ENCODE data around the gene ZNF124.
"Not testable (repeated sequence)": the region's sequence is repeated elsewhere in the genome, so short reads cannot be mapped to it uniquely, and the experiment has no call there.

Gene ZNF124

GRCh38 chr1:247171875-247172563, at the start of gene ZNF124:
Gene ZNF124, minus strand, starts transcription at chr1:247172020. Its CDS starts 143 bp downstream, at chr1:247171877.
- DNase-seq (ENCODE audit: low read depth in 1 of 2, low spot score in 1 of 2), result not testable (repeated sequence)

- not testable (repeated sequence) for DNase-seq (ENCODE audit: low read depth in 1 of 2, low spot score in 1 of 2)
These were observed 48.5 kb upstream of the ZNF124 start for GRCh38 chr1:247220280-247220679.

GRCh38 chr1:247218121-247218651, 46.4 kb upstream of the ZNF124 start:
- DNase-seq (ENCODE audit: low read depth in 1 of 2, low spot score in 1 of 2), result no peak

- no peak for DNase-seq (ENCODE audit: low read depth in 1 of 2, low spot score in 1 of 2)
These were observed 44.4 kb upstream of the ZNF124 start for GRCh38 chr1:247216261-247216660.

DNA sequence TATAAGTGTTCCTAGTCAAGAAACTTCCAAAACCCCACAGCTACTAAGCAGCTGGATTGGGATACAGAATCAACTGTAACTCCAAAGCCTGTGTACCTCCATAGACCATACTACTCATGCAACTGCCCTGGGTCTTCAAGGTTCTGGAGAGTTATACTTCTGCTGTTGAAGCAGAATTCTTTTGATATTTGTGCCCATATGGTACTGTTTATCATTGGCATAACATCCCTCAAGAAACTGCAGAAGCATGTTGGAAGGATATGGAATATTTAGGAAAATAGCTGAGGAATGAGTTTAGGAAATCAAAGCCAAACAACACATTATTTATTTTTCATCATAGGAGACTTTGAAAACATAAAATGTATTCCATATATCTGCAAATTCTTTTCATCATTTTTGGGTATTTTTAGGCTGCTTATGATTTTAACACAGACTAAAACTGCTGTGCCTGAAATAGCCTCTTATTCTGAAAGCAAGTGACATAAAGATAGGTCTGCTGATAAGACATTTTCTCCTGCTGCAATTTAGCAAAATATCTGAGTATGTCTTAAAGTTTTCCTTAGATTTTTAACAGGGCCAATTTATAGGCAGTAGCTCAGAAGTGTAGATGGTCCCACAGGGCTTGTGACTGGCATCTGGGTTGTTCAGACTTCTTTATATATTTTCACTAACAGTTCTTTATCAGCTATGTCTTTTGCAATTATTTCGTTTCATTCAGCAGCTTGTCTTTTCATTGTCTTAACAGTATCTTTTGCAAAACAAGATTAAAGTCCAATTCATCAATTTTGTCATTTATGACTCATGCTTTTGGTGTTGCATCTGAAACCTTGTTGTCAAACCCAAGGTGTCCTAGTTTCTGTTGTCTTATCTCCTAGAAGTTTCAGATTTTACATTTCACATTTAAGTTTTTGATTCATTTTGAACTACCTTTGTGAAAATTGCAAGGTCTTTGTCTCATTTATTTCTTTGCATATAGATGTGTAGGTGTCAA, 41.1 kb upstream of the ZNF124 start:
- no peak for DNase-seq (ENCODE audit: low read depth in 1 of 2, low spot score in 1 of 2)

- no peak for DNase-seq (ENCODE audit: low read depth in 1 of 2, low spot score in 1 of 2)
These were observed 40.2 kb upstream of the ZNF124 start for GRCh38 chr1:247212012-247212411.

GRCh38 chr1:247211339-247211738, 39.5 kb upstream of the ZNF124 start:
- no peak for DNase-seq (ENCODE audit: low read depth in 1 of 2, low spot score in 1 of 2)

GRCh38 chr1:247210376-247211117, 38.7 kb upstream of the ZNF124 start:
- DNase-seq (ENCODE audit: low read depth in 1 of 2, low spot score in 1 of 2), result peak; percentile 81 to 89

- no peak for DNase-seq (ENCODE audit: low read depth in 1 of 2, low spot score in 1 of 2)
These were observed 38.2 kb upstream of the ZNF124 start for GRCh38 chr1:247210062-247210375.

DNA sequence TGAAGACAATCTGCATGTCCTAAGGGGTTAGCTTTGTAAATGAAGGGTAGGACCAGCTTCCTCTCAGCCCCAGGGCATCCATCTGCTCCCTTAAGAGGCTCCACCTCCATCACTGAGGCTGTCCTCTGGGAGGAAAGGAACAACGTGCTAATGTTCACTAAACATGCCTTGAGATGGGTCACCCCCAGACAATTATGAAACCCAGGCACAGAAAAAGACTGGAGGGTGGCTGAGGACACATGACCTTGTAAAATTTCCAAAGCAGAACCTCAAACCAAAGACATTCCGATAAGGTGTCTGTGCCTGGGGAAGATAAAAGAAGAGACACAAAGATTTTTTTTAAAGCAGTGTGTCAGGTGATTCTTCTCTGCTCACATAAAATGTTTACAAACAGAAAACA, 37.6 kb upstream of the ZNF124 start:
- no peak for DNase-seq (ENCODE audit: low read depth in 1 of 2, low spot score in 1 of 2)

DNA sequence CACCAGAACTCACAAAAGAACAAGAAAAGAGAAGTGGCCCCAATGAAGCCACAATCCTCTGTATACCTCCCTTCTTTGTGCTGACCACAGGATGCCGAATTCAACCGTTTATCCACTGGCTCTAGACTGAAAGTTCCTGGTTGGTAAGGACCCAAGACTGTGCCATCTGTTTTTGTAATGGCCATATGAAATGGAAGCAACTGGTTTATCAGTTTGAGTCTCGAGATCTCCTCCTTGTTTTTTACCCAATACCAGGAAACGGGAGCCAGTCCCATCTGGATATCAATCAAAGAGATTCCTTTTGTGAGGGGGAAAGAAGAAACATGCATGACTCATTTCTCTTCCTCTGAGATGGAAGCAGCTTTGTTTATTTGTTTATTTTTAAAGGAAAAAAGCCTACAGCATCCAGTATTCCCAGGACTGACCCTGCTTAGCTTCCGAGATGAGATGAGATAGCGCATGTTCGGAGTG, 32.4 kb upstream of the ZNF124 start:
- no peak for DNase-seq (ENCODE audit: low read depth in 1 of 2, low spot score in 1 of 2)

- DNase-seq (ENCODE audit: low read depth in 1 of 2, low spot score in 1 of 2), result no peak
These were observed 27.0 kb upstream of the ZNF124 start for GRCh38 chr1:247198781-247199180.

DNA sequence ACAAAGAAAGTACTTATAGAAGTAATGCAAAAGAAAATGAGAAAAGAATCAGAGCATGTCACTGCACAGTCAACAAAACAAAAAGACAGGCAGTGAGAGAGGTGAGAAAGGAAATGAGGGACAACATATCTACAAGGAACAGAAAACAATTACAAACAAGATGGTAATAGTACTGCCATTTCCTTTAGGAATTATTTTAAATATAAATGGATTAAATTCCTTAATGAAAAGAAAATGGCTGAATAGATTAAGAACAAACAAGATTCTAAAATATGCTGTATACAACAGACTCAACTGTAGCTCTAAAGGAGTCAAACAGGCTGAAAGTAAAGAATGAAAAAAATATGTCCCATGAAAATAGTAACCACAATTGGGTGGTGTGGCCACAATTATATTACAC, 22.1 kb upstream of the ZNF124 start:
- no peak for DNase-seq (ENCODE audit: low read depth in 1 of 2, low spot score in 1 of 2)

DNA sequence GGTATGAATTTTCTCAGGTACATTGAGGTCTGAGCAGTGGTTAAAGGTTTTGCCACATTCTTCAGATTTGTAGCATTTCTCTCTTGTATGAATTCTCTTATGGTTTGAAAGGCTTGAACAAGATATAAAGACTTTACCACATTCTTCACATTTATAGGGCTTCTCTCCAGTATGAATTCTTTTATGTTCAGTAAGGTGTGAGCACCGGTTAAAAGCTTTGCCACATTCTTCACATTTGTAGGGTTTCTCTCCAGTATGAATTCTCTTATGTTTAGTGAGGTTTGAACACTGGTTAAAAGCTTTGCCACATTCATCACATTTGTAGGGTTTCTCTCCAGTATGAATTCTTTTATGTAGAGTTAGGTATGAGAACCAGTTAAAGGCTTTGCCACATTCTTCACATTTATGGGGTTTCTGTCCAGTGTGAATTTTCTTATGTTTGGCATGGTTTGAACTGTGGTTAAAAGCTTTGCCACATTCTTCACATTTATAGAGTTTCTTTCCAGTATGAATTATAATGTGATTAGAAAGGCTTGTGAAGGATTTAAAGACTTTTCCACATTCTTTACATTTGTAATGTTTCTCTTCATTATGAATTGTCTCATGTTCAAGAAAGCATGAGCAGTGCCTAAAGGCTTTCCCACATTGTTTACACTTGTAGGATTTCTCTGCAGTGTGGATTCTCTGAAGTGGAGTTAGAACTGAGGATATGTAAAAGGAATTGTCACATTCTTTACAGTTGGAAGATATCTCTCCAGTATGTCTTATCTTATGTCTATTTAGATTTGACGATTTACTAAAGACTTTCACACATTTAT, 18.4 kb upstream of the ZNF124 start:
- DNase-seq (ENCODE audit: low read depth in 1 of 2, low spot score in 1 of 2), result no peak

DNA sequence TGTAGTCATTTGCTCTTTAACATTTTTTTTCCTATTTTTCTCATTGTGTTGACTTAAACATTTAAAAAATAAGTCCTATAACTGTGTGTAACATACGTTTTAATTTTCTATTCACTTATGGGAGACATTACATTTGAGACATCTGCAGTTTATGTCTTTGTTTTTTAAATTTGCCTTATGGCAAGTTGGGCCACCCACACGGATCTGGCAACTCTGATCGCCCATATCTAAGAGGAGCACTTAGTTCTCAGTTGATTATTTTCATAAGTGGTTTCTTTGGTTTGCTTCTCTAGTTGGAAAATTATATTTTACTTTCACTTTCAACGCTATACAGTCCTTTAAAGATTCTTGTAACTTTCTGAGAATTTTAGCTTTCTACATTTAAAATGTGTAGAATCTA, 13.8 kb upstream of the ZNF124 start:
- DNase-seq (ENCODE audit: low read depth in 1 of 2, low spot score in 1 of 2), result no peak

DNA sequence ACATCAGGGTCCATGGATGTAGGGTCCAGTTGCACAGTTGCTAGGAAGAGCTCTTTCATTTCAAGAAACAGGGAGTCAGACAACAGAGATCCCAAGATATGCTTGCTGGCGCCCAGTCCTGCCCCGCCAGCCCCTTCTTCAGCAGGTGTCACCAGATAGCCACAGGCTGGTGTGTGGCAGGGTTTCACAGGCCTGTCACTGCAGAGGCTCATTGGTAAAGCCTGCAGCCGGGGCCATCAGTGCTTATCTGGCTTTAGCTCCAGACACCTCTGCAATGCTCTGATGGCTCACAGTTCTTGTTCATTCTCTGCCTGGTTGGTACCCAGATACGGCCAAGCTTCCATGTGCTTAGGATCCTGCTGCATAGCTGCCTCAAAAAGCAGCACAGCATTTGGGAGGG, 12.4 kb upstream of the ZNF124 start:
- no peak for DNase-seq (ENCODE audit: low read depth in 1 of 2, low spot score in 1 of 2)

DNA sequence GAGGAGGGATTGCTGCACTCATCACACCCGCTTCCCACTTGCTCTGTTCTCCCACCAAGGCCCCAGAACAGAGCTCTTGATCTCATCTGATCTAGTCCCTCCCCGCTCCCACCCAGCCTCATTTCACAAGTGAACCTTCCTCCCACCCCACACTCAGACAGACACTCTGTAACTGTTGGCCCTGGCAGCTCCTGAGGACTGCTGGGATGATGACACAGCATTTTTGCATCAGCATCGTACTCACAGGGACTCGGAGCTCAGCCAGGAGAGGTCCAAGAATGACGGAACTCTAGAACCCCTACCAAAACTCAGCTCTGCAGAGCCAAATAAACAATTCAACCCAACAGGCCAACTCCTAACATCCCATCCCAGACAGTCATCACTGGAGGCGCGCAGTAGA, 11.2 kb upstream of the ZNF124 start:
- DNase-seq (ENCODE audit: low read depth in 1 of 2, low spot score in 1 of 2), result no peak

DNA sequence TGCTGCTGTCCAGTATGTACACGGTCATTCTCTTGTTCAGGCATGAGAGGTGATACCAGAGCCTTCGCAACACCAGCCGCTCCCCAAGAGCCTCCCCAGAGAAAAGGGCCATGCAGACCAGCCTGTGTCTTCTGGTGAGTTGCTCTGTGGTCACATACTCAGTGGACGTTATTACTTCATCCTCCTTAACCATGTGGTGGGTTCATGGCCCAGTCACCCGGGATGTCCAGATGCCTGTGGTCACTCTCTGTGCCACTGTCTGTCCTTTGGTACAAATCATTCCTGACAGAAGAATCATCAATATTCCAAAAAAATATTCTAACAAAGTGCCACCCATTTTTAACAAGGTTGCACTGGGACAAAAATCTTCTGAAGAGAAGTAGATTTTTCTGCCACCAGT, 8.8 kb upstream of the ZNF124 start:
- DNase-seq (ENCODE audit: low read depth in 1 of 2, low spot score in 1 of 2), result no peak

GRCh38 chr1:247177755-247178154, 5.9 kb upstream of the ZNF124 start:
- no peak for DNase-seq (ENCODE audit: low read depth in 1 of 2, low spot score in 1 of 2)

DNA sequence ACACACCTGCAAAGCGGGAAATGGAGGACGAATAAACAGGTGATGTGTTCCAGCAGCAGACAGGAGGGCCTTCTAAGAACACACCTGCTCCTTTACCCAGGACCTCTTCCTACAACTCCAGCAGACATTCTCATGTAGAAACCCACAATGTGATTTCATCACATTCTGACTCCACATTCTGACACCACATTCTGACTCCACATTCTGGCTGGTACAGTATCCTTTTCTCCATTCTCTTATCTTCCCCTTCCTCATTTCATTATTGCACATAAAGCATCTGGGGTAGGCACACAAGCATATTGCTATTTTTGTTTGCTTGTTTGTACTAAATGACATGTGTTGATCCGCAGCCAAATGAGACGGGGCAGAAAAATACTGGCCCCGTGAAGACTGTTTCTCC, 3.6 kb upstream of the ZNF124 start:
- no peak for DNase-seq (ENCODE audit: low read depth in 1 of 2, low spot score in 1 of 2)

Measured in stimulated activated CD4-positive, alpha-beta T cell treated with anti-CD3 and anti-CD28 coated beads, Interleukin-15, amount 100 ng/mL, for 1 hour (primary cell).